Suprapubic skin (tissue), 4 donors: ENCODE measurements around the gene FMN1.

Experiments
- CTCF ChIP-seq, 2 donors: fragments of 200-600 bp in 1 of 2; fragments of 450-650 bp in 1 of 2; sonication (generic) in 1 of 2; IDR thresholded peaks; one replicate each; pipeline ENCODE4 v1.5.1; 2016 to 2019; ENCODE audit warnings: antibody characterized with exemption in 2 of 2, mild to moderate bottlenecking in 1 of 2, moderate library complexity in 1 of 2
- EP300 ChIP-seq: sonication (generic); formaldehyde crosslinking; IDR thresholded peaks from one replicate; pipeline ENCODE4 v1.6.1; 2017; ENCODE audit warnings: antibody characterized with exemption
- POLR2A ChIP-seq, 2 donors: fragments of 450-650 bp; IDR thresholded peaks; one replicate each; pipeline ENCODE4 v1.6.1; 2017; ENCODE audit warnings: antibody characterized with exemption in 2 of 2, mild to moderate bottlenecking in 2 of 2, moderate library complexity in 2 of 2
- POLR2AphosphoS5 ChIP-seq, 3 donors: sonication (generic); formaldehyde crosslinking; IDR thresholded peaks; one replicate each; pipeline ENCODE4 v1.6.1; 2017; ENCODE audit warnings: antibody characterized with exemption in 3 of 3

- TF ChIP-seq POLR2AphosphoS5 (IDR thresholded peaks at IDR 0.05) (no peak), CTCF (IDR thresholded peaks at IDR 0.05) (no peak), EP300 (no peak), POLR2A (IDR thresholded peaks at IDR 0.05) (no peak)
Measured at GRCh38 chr15:32738666-32739065, 455.8 kb downstream of the FMN1 start.
